ENCODE measurements around the gene PTGER2. TPM values are rescaled to one million over a fixed set of nuclear protein-coding genes. Genes with fewer than 3 reads are reported as not detected.

PTGER2 gene
- total RNA-seq, 4 donors from 2014 or later: 2.1 to 14.4 (median 4.0) TPM

DNA sequence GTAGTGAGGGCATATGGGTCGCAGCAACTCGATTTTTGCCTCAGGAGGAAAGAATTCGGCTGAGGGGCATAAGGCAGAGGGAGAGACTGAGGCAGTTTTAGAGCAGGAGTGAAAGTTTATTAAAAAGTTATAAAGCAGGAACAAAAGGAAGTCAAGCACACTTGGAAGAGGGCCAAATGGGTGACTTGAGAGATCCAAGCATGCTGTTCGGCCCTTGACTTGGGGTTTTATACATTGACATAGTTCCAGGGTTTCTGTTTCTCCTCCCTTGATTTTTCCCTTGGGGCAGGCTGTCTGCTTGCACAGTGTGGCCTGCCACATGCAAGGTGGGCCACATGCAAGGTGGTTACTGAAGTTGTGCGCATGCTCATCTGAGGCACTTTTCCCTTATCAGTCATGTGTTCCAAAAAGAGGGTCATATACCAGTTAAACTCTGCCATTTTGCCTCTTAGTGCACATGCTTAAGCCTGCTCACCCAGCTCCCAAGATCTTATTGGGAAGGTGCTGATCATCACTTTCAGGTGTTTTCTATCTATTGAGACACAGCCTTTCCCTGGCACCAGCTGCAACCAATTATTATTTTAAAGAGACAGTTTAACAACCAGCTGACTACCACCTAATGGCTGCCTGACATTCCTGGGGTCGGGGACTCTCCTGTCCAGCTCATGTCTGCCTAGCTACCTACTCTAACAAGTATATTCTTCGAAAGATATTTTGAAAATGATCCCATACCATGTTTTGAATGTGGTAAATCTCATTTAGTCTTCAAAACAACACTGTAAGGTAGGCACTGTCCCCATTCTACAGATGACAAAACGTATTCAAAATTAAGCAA, 19.9 kb downstream of the PTGER2 start:
- Histone ChIP-seq H3K4me3 (no peak overlapping the region), H3K27ac (no peak overlapping the region), H3K4me1 (peaks cover 0 to 4% (median 0%) of the 10 kb centered on the region in 4 donors), H3K36me3 (no peaks in the 10 kb centered on the region), H3K9me3 (no peaks in the 10 kb centered on the region), H3K27me3 (no peaks in the 10 kb centered on the region)
- TF ChIP-seq EP300 (IDR thresholded peaks at IDR 0.05) (no peak), POLR2A (IDR thresholded peaks at IDR 0.05) (no peak)
- TF ChIP-seq, protein P1, sequence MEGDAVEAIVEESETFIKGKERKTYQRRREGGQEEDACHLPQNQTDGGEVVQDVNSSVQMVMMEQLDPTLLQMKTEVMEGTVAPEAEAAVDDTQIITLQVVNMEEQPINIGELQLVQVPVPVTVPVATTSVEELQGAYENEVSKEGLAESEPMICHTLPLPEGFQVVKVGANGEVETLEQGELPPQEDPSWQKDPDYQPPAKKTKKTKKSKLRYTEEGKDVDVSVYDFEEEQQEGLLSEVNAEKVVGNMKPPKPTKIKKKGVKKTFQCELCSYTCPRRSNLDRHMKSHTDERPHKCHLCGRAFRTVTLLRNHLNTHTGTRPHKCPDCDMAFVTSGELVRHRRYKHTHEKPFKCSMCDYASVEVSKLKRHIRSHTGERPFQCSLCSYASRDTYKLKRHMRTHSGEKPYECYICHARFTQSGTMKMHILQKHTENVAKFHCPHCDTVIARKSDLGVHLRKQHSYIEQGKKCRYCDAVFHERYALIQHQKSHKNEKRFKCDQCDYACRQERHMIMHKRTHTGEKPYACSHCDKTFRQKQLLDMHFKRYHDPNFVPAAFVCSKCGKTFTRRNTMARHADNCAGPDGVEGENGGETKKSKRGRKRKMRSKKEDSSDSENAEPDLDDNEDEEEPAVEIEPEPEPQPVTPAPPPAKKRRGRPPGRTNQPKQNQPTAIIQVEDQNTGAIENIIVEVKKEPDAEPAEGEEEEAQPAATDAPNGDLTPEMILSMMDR (IDR thresholded peaks at IDR 0.05): no peak
- 68 to 69% methylated on average over 8 of the region's 8 CpGs for WGBS, 2 donors
- DNase-seq (ENCODE audit: low spot score in 2 of 2): no peak

DNA sequence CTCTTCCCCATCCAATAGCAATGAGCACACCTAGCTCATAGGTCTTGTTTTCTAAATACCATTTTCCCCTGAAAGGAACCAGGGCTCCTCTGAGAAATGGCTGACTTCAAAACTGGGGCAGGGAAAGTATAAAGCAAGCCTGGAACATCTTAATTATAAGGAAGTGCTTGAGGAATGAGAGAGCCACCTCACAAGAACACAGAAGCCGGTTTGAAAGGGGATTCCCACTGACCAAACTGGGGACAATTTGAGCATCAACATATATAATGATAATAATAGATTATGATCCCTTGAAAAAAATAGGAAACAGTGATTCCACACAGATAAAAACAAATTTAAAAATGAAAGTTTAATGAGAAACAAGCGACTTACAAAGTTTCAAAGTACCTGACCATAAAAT, 22.1 kb downstream of the PTGER2 start:
- DNase-seq (ENCODE audit: low spot score in 2 of 2): no peak
- Histone ChIP-seq H3K4me1 (peaks cover 0 to 4% (median 0%) of the 10 kb centered on the region in 4 donors), H3K27ac (no peak overlapping the region), H3K36me3 (no peaks in the 10 kb centered on the region), H3K9me3 (no peaks in the 10 kb centered on the region), H3K27me3 (no peaks in the 10 kb centered on the region), H3K4me3 (no peak overlapping the region)
- no peak for TF ChIP-seq EP300 (IDR thresholded peaks at IDR 0.05)
- 89 to 92% methylated on average over 2 of the region's 2 CpGs for WGBS, 2 donors

DNA sequence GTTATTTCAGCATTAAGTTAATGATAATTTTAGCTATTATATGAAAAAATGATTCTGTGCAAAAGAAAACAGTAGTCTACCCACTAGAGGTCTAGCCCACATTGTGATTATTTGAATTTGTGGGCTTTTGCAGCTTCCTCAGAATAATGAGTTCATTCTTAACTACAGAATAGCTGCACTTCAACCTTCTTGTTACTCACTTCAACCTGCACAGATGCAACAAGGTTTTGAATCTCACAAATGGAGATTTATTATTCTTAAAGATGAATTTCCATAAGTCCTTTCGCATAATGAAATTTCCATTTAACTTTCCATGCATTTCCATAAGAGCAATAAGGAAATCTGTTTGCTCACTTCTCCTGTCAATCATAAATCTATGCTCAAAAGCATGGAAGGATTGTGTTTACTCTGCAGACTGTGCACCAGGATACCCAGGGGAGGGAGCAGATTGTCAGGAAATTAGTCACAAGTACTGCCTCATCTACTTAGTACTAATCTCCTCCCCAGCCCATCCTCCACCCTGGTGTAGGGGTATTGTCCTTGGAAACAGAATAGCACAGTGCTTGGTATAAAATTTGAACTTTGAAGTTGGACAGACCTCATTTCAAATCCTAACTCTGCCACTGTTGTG, 24.1 kb downstream of the PTGER2 start:
- DNase-seq (ENCODE audit: low spot score in 2 of 2): no peak
- TF ChIP-seq, protein P1 (IDR thresholded peaks at IDR 0.05): no peak
- TF ChIP-seq POLR2A (IDR thresholded peaks at IDR 0.05): no peak
- no peak for TF ChIP-seq EP300 (IDR thresholded peaks at IDR 0.05)
- Histone ChIP-seq H3K36me3 (no peaks in the 10 kb centered on the region), H3K4me3 (no peak overlapping the region), H3K27me3 (no peaks in the 10 kb centered on the region), H3K27ac (no peak overlapping the region), H3K9me3 (no peaks in the 10 kb centered on the region), H3K4me1 (peaks cover 0 to 4% (median 0%) of the 10 kb centered on the region in 4 donors)
- 94 to 97% methylated on average over 1 of the region's 1 CpG for WGBS, 2 donors

DNA sequence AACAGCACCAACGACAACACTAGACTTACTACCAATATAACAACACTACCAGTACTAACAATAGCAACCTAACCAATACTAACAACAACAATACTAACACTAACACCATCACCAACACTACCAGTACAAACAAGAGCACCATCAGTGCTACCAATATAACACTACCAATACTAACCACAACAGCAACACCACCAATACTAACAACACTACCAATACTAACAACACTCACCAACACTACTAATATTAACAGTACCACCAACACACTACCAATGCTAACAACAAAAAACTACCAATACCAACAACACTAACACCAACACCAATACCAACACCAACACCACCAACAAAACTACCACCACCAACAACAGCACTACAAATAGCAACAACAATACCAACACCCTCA, 25.1 kb downstream of the PTGER2 start:
- no peak for DNase-seq (ENCODE audit: low spot score in 2 of 2)
- H3K4me3 ChIP-seq: no peak overlapping the region
- TF ChIP-seq, protein P1 (IDR thresholded peaks at IDR 0.05): no peak
- TF ChIP-seq EP300 (IDR thresholded peaks at IDR 0.05): no peak
- TF ChIP-seq POLR2A (IDR thresholded peaks at IDR 0.05): no peak
- no peaks in the 10 kb centered on the region for H3K9me3 ChIP-seq
- no peaks in the 10 kb centered on the region for H3K27me3 ChIP-seq
- no peak overlapping the region for H3K27ac ChIP-seq
- no peaks in the 10 kb centered on the region for H3K4me1 ChIP-seq
- WGBS, 2 donors: 93 to 100% methylated on average over 1 of the region's 1 CpG
- H3K36me3 ChIP-seq: no peaks in the 10 kb centered on the region

DNA sequence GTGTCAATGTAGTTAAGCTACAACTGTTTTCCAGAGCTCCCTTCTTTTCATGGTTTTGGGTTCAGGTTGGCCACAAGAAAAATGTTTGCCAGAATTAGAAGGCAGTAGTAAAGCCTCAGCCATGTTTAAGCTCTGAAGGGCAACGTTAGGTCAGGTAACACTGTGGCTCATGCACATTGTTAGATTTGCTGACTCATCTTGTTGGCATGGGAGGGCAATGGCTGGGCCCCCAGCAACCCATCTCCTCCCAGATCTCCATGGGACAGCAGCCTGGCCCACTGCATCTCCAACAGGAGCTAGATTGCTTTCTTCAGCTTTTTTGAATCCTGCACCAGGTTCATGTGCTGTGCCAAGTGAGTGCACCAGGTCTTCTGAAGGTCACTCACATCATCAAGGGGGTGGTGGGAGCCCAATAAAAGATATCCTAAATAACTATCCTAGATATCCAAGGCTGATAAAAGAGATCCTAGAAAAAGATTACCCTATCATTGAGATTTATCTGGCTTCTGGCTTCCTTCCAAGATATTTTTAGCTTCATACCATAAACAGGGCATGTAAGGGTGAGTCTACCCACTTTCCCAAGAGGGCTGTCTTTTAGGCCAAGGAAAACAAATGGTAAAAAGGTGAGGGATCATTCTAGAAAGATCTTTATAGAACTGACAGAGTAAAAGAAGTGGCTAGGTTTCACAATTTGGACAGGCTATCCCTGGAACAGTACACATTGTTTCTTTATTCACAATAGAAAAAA, 28.9 kb downstream of the PTGER2 start:
- H3K27ac ChIP-seq: no peak overlapping the region
- no peaks in the 10 kb centered on the region for H3K36me3 ChIP-seq
- 62 to 73% methylated on average over 1 of the region's 1 CpG for WGBS, 2 donors
- DNase-seq (ENCODE audit: low spot score in 2 of 2): no peak
- no peaks in the 10 kb centered on the region for H3K4me1 ChIP-seq
- no peaks in the 10 kb centered on the region for H3K9me3 ChIP-seq
- no peak for TF ChIP-seq EP300 (IDR thresholded peaks at IDR 0.05)
- no peaks in the 10 kb centered on the region for H3K27me3 ChIP-seq
- no peak overlapping the region for H3K4me3 ChIP-seq

Data from tibial nerve (tissue), 4 donors.